Breast epithelium (tissue), 3 donors: ENCODE results near the gene SLC10A1.

Experiments
- POLR2AphosphoS5 ChIP-seq, 3 donors: sonication (generic); formaldehyde crosslinking; IDR thresholded peaks; one replicate each; pipeline ENCODE4 v1.6.1; 2017; ENCODE audit warnings: antibody characterized with exemption in 3 of 3
- TF ChIP-seq, protein P1 (sequence below), 3 donors: fragments of 450-650 bp; IDR thresholded peaks; one replicate each; pipeline ENCODE4 v1.5.1; 2016 to 2017; ENCODE audit warnings: antibody characterized with exemption in 3 of 3, mild to moderate bottlenecking in 3 of 3, moderate library complexity in 3 of 3

DNA sequence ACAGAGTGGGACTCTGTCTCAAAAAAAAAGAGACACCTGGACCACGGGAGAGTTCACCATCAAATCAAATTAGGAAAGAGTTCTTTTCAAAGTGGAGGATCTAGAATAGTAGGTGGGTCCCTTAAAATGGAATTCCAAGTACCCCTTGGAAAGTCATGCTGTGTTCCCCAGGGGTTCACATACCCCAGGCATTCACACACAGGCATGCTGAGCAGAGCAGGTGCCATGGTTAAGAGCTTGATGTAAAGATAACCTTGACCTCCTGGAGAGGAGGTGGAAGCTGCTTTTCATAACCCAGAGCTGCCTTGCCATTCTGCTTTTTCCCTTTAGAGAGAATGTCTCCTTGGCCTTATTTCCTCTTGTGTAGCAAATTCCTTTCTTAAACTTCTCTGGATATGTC lies 44.3 kb downstream of the SLC10A1 start:
- no peak for TF ChIP-seq POLR2AphosphoS5 (IDR thresholded peaks at IDR 0.05)
- TF ChIP-seq, protein P1, sequence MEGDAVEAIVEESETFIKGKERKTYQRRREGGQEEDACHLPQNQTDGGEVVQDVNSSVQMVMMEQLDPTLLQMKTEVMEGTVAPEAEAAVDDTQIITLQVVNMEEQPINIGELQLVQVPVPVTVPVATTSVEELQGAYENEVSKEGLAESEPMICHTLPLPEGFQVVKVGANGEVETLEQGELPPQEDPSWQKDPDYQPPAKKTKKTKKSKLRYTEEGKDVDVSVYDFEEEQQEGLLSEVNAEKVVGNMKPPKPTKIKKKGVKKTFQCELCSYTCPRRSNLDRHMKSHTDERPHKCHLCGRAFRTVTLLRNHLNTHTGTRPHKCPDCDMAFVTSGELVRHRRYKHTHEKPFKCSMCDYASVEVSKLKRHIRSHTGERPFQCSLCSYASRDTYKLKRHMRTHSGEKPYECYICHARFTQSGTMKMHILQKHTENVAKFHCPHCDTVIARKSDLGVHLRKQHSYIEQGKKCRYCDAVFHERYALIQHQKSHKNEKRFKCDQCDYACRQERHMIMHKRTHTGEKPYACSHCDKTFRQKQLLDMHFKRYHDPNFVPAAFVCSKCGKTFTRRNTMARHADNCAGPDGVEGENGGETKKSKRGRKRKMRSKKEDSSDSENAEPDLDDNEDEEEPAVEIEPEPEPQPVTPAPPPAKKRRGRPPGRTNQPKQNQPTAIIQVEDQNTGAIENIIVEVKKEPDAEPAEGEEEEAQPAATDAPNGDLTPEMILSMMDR (IDR thresholded peaks at IDR 0.05): no peak
